Epithelial cell of prostate (primary cell): Measurements from ENCODE around the gene IL31.
"Not testable (repeated sequence)": the region's sequence is repeated elsewhere in the genome, so short reads cannot be mapped to it uniquely, and the experiment has no call there.

ENCODE experiments used
- DNase-seq: peaks from one replicate; pipeline ENCODE4 v3.0.0-alpha.2; 2011; ENCODE audit warnings: low read depth, low spot score
- H3K27ac ChIP-seq: fragments of 450-650 bp; 2 replicates; pipeline ENCODE4 v1.5.1; 2017; ENCODE audit warnings: mild to moderate bottlenecking

IL31 gene

DNA sequence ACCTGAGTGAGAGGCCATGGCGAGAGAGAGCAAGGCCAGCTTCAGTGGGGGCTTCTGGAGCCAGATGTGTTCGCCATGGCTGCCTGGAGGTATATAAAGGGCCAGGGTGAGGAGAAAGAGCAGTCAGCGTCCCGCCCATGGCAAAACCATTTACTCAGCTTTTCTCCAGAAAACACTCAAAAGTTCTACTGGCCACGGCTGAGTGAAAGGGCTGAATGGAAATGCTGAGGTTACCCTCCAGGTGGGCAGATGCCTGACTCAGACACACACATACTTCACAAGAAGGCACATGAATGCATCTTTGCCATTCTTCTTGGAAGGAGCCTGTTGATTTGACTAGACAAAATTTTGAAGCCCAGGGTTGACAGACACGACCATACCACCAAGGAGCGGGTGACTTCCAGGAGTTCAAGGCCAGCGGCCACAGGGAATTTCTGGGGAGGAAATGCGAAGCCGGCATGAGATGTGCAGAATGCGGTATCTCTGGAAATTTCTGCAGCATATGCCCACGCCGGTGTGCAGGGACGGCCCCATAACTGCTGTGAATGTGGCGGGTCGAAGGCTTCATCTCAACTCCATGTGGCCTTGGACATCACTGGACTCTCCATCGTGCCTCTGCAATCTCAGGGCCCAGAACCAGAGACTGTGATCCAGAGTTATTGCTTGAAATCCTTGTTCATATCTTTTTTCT lies at the start of gene IL31:
IL31 (minus strand) TSS at position 67 of the 691 bp plus-strand sequence; CDS start at position 18, 49 bp downstream.
- H3K27ac ChIP-seq, result no peak within 1 kb of the TSS
- no peak for DNase-seq

DNA sequence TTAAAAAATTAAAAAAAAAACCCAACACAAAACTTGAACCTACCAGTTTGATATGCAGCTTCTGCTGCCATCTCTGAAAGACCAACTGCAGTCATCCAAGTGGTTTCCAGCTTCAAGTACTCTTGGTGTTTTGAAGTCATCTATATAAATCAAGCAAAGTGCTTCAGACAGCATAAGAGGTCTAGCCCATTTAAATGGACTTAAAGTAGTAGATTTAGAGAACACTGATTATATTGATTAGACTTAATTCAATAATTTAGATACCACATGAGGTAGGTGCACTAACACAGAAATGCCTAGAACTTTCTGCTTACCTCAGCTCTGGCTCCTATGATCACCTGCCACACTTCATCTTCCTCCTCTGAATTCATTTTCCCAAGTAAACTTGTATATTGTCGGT lies 42.4 kb upstream of the IL31 start:
- no peak overlapping the region for H3K27ac ChIP-seq
- no peak for DNase-seq

DNA sequence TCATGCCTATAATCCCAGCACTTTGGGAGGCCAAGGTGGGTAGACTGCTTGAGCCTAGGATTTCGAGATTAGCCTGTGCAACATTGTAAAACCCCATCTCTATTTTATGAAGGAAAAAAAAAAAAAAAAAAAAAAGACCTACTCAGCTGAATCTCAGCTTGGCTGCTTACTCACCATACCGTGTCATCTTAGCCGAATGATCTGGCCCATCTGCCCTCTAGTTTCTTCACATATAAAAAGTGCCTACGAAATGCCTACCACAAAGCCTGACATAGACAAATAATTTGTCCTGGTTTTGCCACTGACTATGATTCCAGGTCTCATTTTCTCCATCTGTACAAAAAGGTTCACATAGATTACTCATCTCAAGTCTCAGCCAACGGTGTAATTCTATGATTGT lies 41.8 kb upstream of the IL31 start:
- DNase-seq, result no peak
- H3K27ac ChIP-seq, result no peak overlapping the region

DNA sequence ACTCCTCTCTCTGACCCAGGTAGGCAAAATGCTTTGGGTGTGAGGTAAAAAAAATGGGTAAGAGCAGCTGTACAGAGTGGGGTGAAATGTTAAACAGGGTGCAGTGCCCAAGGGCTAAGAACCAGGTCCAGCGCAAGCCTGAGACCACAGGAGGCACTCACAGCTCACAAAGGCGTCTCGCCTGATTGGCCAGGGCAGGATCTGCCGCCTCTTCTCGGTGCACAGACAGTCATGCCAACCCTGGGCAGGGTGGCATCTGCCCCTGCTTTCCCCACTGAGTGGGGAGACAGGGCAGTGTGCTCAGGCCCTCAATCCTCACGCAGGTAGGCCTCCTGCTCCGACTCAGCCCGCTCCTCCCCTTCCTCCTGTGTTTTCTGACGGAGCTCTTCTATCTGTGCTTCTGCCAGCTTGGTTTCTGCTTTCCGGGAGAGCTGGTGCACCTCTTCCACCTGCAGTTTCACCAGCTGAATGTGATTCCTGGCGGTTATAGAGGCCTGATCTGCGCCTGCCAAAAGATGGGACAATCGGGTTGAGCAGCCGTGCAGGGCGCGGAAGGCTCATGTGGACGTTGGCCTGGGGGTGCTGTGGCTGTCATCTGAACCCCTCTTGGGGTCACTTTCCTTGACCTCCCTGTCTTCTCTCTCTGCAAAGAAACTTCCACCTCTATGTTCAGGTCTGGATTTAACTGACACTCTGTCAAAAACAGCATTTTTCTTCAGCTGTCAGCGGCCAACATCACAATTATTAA lies 34.2 kb upstream of the IL31 start:
- H3K27ac ChIP-seq, result no peak overlapping the region
- DNase-seq, result no peak

DNA sequence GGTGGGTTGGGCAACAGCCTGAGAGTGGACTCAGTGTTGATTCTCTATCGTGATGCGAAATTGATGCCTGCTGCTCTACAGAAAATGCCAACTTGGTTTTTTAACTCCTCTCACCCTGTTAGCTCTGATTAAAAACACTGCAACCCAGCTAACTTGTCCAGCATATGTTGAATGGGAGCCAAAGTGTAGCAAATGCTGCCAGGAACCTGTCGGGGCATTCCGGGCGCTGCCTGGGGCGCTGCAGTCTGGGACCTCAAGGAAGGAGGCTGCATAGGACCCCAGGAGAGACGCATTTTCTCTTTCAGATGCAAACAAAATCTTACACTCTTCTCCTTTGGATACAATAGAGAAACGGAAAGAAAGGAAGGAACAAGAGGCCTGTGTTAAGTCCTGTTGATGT lies 33.4 kb upstream of the IL31 start:
- H3K27ac ChIP-seq, result no peak overlapping the region
- no peak for DNase-seq

DNA sequence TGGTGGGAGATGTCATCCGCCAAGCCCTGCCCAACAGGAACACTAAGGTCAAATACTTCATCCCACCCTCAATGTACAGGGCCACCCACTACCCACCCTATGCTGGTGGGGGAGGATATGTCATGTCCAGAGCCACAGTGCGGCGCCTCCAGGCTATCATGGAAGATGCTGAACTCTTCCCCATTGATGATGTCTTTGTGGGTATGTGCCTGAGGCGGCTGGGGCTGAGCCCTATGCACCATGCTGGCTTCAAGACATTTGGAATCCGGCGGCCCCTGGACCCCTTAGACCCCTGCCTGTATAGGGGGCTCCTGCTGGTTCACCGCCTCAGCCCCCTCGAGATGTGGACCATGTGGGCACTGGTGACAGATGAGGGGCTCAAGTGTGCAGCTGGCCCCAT lies 33.0 kb upstream of the IL31 start:
- DNase-seq, result no peak
- no peak overlapping the region for H3K27ac ChIP-seq

DNA sequence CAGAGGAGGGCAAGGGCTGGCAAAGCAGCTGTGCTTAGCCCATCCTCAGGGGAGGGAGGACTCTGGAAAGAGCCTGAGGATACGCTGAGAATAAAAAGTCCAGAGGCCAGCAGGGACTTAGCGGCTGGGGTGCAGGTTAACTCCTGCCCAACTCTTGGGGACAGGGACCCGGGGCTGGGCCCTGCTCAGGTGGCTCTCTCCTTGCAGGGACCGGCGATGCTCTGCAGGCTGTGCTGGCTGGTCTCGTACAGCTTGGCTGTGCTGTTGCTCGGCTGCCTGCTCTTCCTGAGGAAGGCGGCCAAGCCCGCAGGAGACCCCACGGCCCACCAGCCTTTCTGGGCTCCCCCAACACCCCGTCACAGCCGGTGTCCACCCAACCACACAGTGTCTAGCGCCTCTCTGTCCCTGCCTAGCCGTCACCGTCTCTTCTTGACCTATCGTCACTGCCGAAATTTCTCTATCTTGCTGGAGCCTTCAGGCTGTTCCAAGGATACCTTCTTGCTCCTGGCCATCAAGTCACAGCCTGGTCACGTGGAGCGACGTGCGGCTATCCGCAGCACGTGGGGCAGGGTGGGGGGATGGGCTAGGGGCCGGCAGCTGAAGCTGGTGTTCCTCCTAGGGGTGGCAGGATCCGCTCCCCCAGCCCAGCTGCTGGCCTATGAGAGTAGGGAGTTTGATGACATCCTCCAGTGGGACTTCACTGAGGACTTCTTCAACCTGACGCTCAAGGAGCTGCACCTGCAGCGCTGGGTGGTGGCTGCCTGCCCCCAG lies 32.3 kb upstream of the IL31 start:
- no peak for DNase-seq
- no peak overlapping the region for H3K27ac ChIP-seq

DNA sequence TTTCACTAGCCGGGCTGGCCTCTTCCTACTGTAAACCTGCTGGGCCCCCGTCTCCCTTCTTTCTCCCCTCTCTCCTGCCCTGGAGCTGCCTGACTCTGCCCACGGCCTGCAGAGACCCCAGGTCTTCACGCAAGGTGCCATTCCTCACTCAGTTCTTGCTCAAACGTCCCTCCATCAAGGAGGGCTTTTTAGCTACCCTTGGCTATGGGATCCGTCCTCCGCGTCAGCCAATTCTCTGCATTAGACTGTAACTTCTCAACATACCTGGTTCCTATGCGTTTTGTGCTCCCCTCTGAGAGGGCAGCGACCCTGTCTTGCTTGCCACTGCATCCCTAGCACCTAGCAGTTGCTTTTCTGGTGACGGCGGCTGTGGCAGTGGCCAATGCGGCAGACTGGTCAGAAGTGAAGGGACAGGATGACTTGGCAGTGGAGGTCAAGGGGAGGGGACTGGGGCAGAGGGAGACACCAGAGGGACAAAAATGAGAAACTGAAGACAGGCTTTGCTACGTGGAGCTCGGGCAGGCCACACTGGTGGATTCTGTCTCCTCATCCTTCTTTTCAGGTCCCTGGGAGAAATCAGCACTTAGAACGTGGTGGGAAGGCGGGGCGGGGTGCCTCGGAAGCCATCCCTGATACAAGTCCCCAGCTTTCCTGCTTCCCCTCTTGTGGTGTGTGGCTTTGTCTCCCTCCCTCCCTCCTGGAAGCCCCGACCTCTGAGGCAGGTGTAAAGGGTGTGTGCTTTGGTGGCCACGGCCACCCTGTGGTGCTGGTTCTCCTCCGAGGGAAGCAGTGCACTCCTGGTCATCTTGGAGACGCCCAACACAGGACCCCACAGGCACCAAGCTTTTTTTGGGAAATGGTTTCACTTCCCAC lies 31.3 kb upstream of the IL31 start:
- no peak for DNase-seq
- no peak overlapping the region for H3K27ac ChIP-seq

DNA sequence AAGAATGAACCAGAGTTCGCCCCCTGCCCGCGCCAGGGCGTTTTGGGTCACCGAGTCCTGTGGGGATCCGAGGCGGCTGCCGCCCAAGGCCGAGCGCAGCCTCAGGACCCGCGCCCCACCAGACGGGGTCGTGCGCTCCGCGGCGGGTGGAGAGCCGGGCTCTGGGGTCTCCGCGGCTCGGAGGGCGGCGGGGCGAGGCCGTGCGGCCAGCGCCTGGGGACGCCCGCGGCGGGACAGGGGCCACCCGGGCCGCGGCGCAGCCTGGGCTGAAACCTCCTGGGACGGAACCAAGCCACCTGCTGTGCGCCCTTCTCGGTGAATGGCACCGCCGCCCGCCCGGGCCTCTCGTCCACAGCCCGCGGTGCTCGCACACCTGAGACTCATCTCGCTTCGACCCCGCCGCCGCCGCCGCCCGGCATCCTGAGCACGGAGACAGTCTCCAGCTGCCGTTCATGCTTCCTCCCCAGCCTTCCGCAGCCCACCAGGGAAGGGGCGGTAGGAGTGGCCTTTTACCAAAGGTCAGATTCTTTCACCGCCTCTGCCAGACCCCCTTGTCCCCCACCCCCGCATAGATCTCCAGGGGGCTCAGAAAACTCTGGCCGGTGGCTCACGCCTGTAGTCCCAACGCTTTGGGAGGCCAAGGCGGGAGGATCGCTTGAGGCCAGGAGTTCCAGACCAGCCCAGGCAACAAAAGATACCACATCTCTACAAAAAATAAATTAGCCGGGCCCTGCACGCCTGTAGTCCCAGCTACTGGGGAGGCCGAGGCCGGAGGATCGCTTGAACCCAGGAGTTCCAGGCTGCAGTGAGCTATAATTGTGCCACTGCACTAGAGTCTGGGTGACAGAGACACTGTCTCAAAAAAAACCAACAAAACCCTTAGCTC lies 30.4 kb upstream of the IL31 start:
- no peak overlapping the region for H3K27ac ChIP-seq
- DNase-seq, result no peak

DNA sequence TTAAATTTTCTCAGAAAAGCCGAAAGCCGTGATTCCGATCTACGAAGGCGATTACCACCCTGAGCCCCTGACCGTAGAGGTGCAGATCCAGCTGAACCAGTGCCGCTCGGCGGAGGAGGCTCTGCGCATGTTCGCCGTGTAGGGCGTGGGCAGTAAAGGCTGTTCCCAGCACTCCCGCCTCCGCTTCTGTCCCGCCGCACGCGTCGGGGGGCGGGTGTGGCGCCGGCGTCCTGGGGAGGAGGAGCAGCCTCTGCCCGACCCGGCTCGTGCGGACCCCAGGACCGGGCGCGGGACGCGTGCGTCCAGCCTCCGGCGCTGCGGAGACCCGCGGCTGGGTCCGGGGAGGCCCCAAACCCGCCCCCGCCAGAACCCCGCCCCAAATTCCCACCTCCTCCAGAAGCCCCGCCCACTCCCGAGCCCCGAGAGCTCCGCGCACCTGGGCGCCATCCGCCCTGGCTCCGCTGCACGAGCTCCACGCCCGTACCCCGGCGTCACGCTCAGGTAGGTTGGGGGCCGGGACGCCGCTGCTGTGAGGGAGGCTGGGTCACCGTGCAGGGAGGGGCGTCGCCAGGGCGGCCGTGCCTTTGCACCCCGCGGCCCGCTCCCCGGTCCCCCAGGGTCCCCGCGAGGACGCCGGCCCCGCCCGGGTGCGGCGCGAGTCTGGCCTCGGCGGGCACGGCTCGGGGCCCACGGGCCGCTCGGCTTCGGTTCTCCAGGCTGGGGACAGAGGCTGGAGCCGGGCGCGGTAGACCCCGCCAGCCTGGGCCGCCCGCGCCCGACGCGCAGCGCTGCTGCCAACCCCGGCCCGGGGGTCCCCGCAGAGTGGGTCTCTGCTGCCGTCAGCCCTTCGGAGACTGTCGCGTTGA lies 29.5 kb upstream of the IL31 start, which contains the start of gene B3GNT4:
B3GNT4 (plus strand) TSS at position 409 of the 866 bp plus-strand sequence. CDS start 910 bp downstream, outside the sequence.
- no peak for DNase-seq
- no peak within 1 kb of the TSS for H3K27ac ChIP-seq

DNA sequence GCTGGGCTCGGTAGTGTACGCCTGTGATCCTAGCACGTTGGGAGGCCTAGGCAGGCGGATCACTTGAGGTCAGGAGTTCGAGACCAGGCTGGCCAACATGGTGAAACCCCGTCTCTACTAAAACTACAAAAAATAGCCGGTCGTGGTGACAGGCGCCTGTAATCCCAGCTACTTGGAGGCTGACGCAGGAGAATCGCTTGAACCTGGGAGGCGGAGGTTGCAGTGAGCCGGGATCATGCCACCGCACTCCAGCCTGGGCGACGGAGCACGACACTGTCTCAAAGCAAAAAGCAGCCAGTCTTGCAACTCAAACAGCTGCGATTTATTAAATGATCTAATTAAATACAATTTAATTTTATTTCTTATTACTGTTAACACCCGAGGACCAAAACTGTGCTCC lies 28.8 kb upstream of the IL31 start:
- DNase-seq, H3K27ac ChIP-seq: not testable (repeated sequence)

DNA sequence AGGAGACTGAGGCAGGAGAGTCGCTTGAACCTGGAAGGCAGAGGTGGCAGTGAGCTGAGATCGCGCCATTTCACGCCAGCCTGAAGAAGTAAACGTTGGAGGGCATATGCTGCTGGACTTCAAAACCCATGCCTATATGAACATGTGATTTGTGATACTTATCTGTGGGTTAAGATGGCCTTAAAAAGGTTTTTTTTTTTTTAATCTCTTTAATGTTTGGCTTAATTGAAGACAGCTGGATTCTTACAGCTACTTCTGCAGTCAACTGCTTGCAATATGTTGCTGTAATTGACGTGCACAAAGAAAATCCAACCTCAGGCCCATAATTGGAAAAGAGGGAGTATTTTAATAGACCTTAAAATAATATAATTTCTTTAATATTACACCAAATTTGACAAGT lies 28.0 kb upstream of the IL31 start:
- no peak for DNase-seq

DNA sequence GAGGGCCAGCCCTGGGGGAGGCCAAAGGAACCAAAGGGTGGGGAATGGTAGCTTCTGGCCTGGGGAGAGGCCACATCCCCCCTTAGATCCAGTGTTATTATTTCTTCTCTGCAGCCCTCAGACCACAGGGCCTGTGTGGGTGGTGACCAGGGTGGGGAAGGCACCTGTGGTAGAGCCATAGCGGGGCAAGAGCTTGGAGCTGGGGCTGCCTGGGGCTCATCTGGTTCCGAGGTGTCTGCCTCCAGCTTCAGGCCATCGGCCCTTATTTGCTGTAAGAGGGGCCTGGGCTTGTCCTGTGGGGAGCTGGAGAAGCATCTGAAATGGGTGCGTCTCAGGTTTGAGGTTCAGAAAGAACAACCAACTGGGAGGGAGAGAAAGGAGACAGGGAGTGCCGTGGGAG lies 27.4 kb upstream of the IL31 start:
- H3K27ac ChIP-seq, result no peak overlapping the region

More for the DNA sequence above, 28.0 kb upstream of the IL31 start:
- no peak overlapping the region for H3K27ac ChIP-seq

DNA sequence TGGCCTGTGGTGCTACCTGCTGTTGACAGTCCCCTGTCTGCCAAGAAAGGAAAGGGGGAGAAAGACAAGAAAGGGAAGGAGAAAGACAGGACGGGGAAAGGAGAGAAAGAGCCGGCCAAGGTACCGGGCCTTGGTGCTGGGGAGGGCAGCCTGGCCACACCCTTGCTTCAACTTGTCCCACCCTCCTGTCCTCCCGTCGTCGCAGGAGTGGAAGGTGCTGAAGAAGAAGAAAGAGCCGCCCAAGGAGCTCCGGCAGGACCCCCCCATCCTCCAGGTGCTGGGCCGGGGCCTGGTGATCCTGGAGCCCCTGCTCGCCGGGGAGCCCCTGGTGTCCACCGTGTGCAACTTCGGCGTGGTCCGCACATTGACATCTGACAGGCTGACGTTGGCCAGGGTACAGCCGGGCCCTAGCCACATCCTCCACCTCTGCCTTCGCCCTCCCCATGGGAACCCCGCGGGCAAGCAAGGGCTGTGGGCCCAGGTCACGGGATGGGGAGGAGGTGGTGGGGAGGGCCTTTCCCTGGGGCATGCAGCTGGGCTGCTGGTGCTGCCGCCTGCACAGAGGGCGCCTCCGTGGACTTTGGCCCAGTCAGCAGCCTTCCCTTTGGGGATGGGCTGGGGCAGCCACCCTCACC lies 26.6 kb upstream of the IL31 start:
- no peak overlapping the region for H3K27ac ChIP-seq
- DNase-seq, result no peak

More for the DNA sequence above, 27.4 kb upstream of the IL31 start:
- DNase-seq, result no peak

DNA sequence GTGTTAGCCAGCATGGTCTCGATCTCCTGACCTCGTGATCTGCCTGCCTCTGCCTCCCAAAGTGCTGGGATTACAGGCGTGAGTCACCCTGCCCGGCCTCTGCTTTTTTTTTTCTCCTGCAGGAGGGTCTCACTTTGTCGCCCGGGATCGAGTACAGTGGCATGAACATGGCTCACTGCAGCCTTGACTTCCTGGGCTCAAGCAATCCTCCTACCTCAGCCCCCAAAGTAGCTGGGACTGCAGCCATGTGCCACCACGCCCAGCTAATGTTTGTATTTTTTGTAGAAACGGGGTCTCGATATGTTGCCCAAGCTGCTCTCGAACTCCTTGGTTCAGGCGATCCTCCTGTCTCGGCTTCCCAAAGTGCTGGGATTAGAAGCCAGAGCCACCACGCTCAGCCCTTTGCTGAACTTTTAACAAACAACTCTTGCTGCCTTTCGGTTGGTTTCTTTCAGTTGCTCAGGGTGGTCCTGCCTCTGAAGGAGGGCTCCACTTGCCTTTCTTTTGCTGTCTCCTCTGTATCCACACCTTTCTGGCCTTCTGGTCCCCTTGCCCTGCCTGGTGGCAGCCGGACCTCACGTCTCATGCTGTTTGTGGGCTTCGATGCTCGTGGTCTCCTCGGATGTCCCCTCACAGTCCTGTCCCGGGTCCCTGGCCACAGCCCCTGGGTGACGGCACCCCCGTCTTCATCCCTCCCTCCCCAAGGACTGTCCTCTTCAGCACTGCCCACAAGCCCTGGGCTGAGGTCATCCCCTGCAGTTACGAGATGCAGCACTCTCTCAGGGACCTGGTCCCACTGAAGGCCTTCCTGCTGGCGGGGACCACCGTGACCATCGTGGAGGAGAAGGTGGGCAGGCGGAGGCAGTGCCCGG lies 25.7 kb upstream of the IL31 start:
- no peak for DNase-seq
- no peak overlapping the region for H3K27ac ChIP-seq

DNA sequence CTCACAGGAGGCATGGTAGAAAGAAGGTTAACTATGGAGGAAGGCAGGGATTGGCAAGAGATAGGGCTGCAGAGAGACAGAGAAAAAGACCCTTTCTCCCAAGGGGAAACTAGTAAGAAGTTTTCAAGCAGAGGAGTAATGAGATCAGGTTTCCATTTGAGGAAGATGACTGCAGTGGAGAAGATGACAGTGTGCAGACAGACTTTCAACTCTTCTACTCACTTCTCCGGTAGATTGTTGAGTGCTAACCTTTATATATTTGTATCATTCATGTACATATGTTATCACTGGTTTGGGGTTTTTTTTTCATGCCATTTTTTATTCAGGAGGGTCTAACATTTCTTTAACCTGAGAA lies 23.6 kb upstream of the IL31 start:
- DNase-seq, result no peak
- H3K27ac ChIP-seq, result peak overlapping the region; percentile 13

DNA sequence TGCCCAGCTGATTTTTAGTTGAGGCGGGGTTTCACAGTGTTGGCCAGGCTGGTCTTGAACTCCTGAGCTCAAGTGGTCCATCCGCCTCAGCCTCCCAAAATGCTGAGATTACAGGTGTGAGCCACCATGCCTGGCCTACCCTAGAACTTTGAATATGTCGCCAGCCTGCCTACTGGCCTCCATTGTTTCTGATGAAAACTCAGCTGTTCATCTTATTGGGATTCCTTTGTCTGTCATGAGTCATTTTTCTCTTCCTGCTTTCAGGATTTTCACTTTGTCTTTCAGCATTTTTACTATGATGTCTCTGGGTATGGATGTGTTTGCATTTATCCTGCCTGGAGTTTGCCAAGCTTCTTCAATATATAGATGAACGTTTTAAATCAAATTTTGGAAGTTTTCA lies 21.4 kb upstream of the IL31 start:
- no peak for DNase-seq
- no peak overlapping the region for H3K27ac ChIP-seq
